HG03342 (cell line): ENCODE measurements around the gene E2F8.
A peak's percentile ranks its signal among the peaks of the same experiment; 100 is the strongest.
"Not testable (repeated sequence)": the region's sequence is repeated elsewhere in the genome, so short reads cannot be mapped to it uniquely, and the experiment has no call there.

Experiments used
- ATAC-seq: cut with Tn5 transposase; IDR thresholded peaks from one replicate; pipeline ENCODE4 v1.9.1; 2021; ENCODE audit warnings: mild to moderate bottlenecking, moderate library complexity; ENCODE audit not compliant: unreplicated experiment

The E2F8 gene

GRCh38 chr11:19240420-19241259, at the start of gene E2F8:
Gene E2F8 (minus strand): TSS chr11:19240945. CDS start chr11:19240121, 824 bp downstream.
- ATAC-seq: peak; percentile 89

GRCh38 chr11:19290356-19290755, 49.6 kb upstream of the E2F8 start:
- ATAC-seq: no peak

DNA sequence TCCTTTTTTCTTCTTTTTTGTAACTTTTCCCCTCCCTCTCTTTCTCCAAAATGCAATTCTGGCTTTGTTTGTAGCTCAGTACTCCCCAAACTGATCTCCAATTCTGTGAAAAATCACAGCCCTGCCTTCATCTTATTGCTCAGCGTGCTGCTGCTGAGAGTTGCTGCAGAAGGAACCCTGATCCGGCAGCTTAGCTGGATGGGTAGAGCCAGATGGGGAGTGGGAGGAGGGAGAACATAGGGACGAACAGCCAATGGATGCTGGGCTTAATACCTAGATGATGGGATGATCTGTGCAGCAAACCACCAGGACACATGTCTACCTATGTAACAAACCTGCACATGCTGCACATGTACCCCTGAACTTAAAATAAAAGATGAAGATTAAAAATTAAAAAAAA, 47.5 kb upstream of the E2F8 start:
- no peak for ATAC-seq

DNA sequence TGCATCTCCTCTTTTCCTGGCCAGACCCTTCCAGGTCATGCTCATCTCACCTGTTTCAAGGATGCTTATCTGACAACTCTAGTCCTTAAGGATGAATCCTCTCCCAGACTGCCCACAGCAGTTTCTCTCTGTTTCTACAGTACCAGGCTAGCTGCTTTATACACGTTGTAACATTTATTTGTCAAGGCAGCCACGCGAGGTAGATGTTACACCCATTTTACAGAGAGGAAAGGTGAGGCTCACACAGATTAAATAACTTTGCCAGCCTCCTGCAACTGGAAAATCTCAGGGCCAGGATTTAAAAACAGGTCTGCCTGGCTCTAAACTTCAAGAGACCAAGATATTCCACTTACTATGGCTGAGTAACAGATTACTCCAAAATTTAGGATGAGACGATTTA, 45.7 kb upstream of the E2F8 start:
- ATAC-seq: no peak

DNA sequence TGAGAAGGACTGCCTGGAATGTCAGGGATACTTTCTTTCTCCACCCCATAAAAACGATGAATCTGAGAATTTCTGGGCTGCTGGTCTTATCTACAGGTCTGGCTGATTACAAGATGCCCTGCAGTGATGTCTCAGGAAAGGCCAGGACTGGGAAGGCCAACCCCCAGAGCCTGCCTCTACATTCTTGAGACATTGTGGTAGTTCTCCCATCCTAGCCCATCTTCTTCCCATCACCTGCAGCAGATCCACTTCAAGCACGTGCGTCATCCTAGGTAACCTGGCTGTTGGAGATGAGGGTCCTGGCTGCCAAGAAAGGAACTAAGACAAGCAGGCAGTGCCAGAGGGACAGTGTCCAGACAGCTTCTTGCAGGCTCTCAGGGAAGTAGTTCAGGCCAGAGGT, 44.1 kb upstream of the E2F8 start:
- no peak for ATAC-seq

DNA sequence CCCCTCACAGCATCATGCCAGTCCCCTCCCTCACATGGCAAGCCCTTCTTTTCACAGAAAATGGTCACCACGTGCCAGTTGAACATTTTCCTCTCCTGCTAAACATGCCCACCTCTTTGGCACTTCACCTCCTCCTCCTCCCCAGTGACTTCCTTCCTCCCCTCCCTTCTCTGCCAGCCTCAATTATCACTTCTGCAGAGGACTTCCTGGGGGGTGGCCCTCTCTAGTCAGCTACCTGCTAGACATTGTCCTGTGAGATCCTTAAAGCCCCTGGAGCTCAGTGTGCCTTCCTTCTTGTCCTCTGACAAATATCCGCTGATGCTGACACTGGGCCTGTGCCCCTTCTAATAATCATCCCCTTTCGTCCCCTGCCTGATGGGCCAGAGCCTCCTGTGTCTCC, 43.2 kb upstream of the E2F8 start:
- no peak for ATAC-seq

DNA sequence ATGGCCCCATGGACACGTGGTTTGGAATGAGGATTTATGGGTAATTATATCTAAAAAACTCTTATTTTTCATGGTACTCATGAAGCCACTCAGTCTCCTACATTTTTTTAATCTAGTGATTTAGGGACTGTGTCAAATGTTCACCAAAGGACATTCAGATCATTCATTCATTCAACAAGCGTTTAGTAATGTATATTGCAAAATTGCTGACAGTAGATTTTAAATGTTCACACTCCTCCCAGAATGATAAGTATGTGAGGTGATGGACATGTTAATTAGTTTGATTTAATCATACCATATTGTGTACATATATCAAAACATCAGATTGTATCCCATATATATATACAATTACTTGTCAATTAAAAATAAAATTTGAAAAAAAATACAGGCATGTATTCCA, 40.8 kb upstream of the E2F8 start:
- ATAC-seq: no peak

GRCh38 chr11:19281041-19281440, 40.3 kb upstream of the E2F8 start:
- ATAC-seq: peak; percentile 54

DNA sequence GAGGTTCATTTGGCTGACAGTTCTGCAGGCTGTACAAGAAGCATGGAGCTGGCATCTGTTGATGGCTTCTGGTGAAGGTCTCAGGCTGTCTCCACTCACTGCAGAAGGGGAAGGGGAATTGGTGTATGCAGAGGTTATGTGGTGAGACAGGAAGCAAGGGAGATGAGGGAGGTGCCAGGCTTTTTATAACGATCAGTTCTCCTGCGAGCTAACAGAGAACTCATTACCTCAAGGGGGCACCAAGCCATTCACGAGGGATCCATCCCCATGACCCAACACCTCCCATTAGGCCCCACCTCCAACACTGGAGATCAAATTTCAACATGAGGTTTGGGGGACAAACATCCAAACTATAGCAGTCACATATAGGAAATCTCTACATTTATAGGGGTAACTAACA, 38.7 kb upstream of the E2F8 start:
- ATAC-seq: no peak

DNA sequence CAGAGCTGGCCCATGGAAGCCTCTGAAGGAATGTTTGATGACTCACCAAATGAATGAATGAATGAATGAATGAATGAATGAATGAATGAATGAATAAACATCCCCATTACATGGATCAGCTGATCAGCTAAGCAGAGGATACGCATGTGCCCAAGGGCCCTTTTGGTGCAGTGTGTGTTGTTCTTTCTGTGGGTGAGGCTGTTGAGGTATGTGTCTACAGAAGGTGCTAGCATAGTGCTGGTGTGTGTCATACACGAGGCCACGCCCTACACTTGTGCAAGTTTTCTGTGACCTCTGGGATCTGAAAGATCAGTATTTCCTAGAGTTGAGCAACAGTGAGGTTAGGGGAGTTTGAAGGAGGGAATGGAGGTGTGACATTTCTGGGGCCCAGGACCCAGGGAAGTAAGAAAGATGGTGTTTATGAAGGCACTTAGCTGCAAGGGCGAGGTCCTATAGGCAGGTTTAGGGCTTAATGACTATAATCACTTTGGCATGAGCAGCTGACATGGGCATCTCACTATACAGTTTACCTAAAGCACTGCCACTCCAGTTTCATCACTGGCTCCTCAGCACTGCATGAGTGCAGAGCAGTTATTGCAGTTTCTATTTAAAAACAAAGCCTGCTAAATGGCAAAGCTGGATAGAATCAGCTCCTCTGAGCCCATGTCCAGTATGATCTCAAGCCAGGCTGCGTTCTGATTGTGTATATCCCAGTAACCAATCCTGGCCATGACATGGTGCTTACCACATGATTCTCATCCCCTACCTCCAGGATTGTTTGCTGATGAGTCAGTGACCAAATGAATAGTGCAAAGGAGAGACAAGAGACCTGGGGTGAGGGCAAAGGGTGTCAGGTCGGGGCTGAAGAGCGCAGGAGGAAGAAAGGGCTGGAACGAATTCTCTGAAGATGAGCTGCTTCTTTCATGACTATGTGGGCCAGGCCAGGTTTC, 36.4 kb upstream of the E2F8 start:
- no peak for ATAC-seq

- ATAC-seq: no peak
These were observed 34.8 kb upstream of the E2F8 start for GRCh38 chr11:19275496-19275895.

GRCh38 chr11:19273219-19273618, 32.5 kb upstream of the E2F8 start:
- not testable (repeated sequence) for ATAC-seq

DNA sequence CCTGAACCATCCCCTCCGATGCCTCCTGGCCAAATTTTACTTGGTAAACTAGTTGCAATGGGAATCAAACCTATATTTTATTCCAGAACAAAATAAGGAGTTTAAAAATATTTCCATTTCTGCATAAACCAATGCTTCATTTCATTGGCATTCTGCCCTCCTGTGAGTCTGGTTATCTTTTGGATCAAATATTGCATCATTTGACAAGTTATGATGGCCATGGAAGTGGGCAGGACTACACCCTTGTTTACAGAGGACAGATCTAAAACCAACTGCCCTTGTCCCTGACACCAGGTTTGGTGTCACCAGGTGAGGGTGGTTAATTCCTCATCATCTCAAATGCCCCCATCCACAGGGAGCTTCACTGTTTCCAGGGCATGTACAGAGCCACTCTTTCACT, 28.2 kb upstream of the E2F8 start:
- no peak for ATAC-seq

DNA sequence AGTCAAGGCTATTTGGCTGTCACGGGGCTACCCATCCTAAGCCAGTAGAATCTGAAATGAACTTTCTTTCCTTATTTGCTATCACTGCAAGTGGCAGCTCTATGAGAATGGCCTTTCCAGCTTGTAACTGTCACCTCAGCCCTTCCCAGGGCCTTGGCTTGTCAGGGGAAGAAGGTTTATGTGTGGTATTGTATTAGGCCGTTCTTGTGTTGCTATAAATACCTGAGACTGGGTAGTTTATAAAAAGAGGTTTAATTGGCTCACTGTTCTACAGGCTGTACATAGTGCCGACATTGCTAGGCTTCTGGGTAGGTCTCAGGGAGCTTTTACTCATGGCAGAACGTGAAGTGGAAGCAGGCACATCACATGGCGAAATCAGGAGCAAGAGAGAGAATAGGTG, 26.8 kb upstream of the E2F8 start:
- no peak for ATAC-seq

GRCh38 chr11:19263333-19263732, 22.6 kb upstream of the E2F8 start:
- ATAC-seq: no peak

DNA sequence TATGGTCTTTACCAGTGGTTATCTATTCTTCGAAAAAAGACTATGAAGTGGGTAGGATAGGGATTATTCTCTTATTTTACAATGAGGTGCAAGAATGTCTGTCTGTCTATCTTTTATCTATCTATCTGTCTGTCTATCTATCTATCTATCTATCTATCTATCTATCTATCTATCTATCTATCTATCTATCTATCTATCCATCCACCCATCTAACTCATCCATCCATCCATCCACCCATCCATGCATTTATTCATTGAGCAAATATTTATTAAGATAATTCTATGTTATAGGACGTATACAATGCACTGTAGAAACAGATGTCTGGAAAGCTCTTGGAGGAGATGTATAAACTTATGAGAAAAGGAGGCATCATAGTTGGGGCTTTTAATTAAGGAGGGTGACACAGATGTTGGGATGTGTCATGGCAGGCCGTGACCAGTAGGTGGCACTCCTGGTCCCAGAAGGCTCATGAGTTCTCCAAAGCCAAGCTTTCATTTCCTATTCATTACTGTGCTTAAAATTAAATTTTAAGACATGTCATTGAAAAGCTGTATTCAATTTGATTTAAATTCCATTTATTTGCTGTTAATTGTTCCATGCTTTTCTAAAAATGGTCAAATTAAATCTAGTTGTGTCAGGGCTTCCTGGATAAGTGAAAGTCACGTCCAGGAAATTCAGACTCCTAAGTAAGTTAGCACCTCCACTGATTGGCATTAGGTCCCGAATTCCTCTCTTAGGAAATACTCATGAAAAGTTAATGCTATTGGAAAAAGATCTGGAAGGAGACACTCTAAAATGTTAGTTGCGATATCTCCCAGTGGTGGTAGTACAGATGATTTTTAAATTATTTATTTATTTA, 19.0 kb upstream of the E2F8 start:
- ATAC-seq: peak; percentile 80

DNA sequence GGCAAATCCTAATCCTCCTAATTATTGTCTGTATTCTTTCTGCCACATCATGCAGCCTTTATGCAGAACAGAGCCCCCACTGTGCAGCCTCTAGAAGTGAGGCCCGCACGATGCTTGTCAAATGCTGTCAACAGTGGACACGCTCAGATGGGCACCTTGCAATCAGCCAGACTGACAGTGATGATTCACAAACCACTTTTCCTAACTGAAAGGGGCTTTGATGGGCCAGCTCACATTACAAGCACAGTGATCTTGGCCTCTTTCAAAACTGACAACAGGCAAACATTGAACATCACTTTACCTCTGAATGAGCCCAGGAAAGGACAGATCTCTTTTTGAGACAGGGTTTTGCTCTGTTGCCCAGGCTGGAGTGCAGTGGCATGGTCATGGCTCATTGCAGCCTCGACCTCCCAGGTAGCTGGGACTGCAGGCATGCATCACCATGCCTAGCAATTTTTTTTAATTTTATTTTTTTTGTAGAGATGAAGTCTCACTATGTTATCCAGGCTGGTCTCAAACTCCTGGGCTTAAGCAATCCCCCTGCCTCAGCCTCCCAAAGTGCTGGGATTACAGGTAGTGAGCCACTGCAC, 18.0 kb upstream of the E2F8 start:
- ATAC-seq: no peak

DNA sequence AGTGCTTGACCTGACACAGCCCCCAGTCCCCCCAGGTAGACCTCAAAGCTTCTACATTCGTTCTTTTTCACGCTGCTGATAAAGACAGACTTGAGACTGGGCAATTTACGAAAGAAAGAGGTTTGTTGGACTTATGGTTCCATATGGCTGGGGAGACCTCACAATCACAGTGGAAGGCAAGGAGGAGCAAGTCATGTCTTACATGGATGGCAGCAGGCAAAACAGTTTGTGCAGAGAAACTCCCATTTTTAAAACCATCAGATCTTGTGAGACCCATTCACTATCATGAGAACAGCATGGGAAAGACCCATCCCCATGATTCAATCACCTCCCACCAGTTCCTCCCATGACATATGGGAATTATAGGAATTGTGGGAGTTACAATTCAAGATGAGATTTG, 13.7 kb upstream of the E2F8 start:
- not testable (repeated sequence) for ATAC-seq

- no peak for ATAC-seq
These were observed 13.1 kb upstream of the E2F8 start for GRCh38 chr11:19253817-19254216.

- no peak for ATAC-seq
These were observed 12.5 kb upstream of the E2F8 start for GRCh38 chr11:19253153-19253745.
